WERI-Rb-1 (cell line): ENCODE measurements around the gene LBH.

Source experiments
- DNase-seq: peaks from one replicate; pipeline ENCODE4 v3.0.0-alpha.2; 2020
- H3K27ac ChIP-seq: fragments of 250-450 bp; sonication (Bioruptor Pico); 2 replicates; pipeline ENCODE4 v1.5.1; 2020; ENCODE audit warnings: mild to moderate bottlenecking, moderate library complexity
- H3K27me3 ChIP-seq: fragments of 250-450 bp; sonication (Bioruptor Pico); 2 replicates; pipeline ENCODE4 v1.5.1; 2021; ENCODE audit warnings: mild to moderate bottlenecking, low read depth, moderate library complexity; ENCODE audit not compliant: insufficient read depth, severe bottlenecking
- H3K36me3 ChIP-seq: fragments of 250-450 bp; sonication (Bioruptor Pico); 2 replicates; pipeline ENCODE4 v1.5.1; 2020; ENCODE audit warnings: mild to moderate bottlenecking, moderate library complexity
- H3K4me3 ChIP-seq: 2 replicates; pipeline ENCODE4 v1.5.1; 2011; ENCODE audit warnings: low read depth, mild to moderate bottlenecking, control low read depth, low read length
- H3K9me3 ChIP-seq: fragments of 250-450 bp; sonication (Bioruptor Pico); 2 replicates; pipeline ENCODE4 v1.5.1; 2021; ENCODE audit warnings: mild to moderate bottlenecking, moderate library complexity; ENCODE audit not compliant: severe bottlenecking
- TF ChIP-seq, protein P1 (sequence below): IDR thresholded peaks from 2 replicates; pipeline ENCODE4 v1.5.1; 2011; ENCODE audit warnings: low read depth, mild to moderate bottlenecking, control low read depth, inconsistent platforms, low read length

LBH gene

DNA sequence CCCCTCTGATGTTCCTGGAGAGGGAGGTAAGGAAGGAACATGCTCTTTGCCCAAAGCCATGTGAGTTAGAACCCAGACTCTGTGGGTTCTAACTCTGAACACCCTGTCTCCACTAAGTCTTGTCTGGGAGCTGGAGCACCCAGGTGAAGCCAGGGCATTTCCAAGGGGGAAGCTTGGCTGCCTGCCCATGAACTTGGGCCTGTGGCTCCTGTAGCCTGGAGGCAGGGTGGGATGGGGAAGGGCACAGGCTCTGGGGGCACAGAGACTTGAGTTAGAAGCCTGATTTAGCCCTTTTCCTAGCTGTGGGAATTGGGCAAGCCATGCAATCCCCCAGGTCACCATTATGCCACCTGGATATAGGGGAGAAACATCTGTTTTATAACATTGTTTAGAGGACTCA lies 65.2 kb downstream of the LBH start:
- Histone ChIP-seq H3K9me3 (no peaks in the 10 kb centered on the region), H3K4me3 (no peak overlapping the region), H3K27ac (no peak overlapping the region), H3K36me3 (no peaks in the 10 kb centered on the region), H3K27me3 (no peaks in the 10 kb centered on the region)
- DNase-seq = no peak
- TF ChIP-seq, protein P1, sequence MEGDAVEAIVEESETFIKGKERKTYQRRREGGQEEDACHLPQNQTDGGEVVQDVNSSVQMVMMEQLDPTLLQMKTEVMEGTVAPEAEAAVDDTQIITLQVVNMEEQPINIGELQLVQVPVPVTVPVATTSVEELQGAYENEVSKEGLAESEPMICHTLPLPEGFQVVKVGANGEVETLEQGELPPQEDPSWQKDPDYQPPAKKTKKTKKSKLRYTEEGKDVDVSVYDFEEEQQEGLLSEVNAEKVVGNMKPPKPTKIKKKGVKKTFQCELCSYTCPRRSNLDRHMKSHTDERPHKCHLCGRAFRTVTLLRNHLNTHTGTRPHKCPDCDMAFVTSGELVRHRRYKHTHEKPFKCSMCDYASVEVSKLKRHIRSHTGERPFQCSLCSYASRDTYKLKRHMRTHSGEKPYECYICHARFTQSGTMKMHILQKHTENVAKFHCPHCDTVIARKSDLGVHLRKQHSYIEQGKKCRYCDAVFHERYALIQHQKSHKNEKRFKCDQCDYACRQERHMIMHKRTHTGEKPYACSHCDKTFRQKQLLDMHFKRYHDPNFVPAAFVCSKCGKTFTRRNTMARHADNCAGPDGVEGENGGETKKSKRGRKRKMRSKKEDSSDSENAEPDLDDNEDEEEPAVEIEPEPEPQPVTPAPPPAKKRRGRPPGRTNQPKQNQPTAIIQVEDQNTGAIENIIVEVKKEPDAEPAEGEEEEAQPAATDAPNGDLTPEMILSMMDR = no peak

DNA sequence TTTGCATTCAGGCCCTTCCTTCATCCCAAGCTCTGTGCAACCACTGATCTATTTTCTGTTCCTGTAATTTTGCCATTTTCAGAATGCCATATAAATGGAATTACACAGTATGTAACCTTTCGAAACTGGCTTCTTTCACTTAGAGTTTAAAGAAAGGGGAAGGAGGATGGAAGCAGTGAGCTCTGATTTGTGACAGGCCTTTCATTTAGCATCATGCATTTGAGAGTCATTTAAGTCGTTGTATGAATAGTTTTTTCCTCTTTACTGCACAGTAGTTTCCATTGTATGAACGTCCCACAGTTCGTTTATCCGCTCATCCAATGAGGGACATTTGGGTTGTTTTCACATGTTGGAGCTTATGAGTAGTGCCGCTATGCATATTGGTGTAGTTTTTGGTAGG lies 67.0 kb downstream of the LBH start:
- H3K9me3 ChIP-seq = no peaks in the 10 kb centered on the region
- H3K27ac ChIP-seq = no peak overlapping the region
- H3K36me3 ChIP-seq = no peaks in the 10 kb centered on the region
- H3K27me3 ChIP-seq = no peaks in the 10 kb centered on the region
- no peak for DNase-seq
- TF ChIP-seq, protein P1 = no peak
- H3K4me3 ChIP-seq = no peak overlapping the region

DNA sequence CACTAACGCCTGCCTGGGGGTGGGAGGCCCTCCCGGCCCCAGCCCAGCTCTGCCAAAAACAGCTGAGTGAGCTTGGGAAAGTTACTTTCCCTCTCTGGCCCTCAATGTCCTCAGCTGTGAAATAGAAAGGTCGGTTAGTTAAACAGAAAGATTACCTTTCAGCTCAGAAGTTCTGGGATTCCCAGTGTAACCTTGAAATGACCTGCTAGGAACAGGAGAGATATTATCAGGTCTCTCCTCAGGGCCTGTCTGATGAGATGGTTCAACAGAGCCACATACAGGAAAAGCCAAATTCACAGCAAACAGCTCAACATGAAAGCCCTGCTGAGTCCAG lies 68.8 kb downstream of the LBH start:
- no peak for DNase-seq
- Histone ChIP-seq H3K27ac (no peak overlapping the region), H3K36me3 (no peaks in the 10 kb centered on the region), H3K27me3 (no peaks in the 10 kb centered on the region), H3K9me3 (no peaks in the 10 kb centered on the region), H3K4me3 (no peak overlapping the region)
- TF ChIP-seq, protein P1 = no peak

DNA sequence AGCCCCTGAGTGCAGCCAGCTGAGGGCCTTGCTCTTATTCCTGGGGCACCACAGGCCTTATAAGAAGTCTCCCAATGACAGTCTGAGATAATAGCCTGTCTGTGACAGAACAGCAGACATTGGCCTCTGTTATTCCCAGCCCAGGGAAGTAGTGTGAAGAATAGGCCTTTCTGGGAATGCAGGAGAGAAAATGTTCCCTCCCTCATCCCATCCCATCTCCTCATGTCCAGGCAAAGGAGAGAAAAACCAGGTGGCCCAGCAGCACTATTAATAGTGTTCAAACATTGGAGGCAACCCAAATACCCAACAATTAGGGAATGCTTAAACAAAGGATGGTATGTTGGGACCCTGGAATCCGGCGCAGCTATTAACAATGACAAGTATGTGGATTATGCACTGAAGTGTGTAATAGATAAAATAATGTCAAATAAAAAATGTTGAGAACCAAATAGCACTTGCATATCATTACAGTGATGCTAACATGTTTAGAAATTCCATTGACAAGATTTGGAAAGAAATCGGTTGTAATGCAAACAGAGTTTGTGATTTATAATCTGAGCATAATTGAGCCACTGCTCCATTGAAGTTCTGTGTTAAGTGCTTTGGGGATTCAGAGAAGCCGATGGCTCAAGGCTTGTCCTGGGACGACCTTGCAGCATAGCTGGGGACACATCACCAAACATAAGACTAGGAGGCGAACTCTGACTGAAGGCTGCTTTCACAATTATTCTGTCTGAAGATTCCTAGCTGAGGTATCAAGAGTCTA lies 69.3 kb downstream of the LBH start:
- TF ChIP-seq, protein P1 = no peak
- Histone ChIP-seq H3K4me3 (no peak overlapping the region), H3K9me3 (no peaks in the 10 kb centered on the region), H3K27ac (no peak overlapping the region), H3K27me3 (no peaks in the 10 kb centered on the region), H3K36me3 (no peaks in the 10 kb centered on the region)
- DNase-seq = peak; percentile 57

DNA sequence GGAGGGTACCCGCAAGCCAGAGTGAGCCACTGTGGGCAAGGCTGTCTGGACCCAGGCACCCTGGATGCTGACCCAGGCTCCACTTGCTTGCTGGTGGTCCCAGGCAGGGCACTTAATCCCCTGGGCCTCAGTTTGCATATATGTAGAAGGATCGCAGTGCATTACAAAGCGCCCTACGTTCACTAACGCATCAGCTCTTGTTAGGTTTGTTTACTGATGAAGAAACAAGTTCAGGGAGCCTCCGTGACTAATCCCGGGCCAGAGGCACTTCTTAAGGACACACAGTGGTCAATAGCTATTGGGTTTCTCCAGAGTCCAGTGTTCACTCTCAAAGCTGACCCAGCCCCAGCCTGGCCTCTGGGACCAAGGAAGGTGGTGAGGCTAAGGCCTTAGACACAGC lies 70.2 kb downstream of the LBH start:
- TF ChIP-seq, protein P1 = no peak
- Histone ChIP-seq H3K9me3 (no peaks in the 10 kb centered on the region), H3K27me3 (no peaks in the 10 kb centered on the region), H3K4me3 (no peak overlapping the region), H3K27ac (no peak overlapping the region), H3K36me3 (no peaks in the 10 kb centered on the region)
- DNase-seq = no peak

DNA sequence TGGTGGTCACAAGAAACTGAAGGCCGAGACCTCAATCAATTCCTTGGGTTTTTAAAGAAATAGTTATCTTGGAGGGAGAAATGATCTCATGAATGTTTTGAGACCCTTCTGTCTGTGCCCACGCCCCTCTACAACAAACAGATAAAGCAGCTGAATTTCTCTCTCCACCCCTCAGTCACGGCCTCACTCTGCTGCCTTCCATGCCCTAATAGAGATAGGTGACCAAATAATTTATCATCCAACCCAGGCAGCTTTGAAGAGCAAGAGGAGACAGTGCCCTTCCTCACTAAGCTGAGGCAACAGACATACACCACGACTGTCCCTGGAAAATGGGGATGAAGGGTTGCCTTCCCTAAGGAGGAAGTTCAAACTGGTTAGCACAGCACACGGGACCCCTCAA lies 71.2 kb downstream of the LBH start:
- Histone ChIP-seq H3K9me3 (no peaks in the 10 kb centered on the region), H3K4me3 (no peak overlapping the region), H3K27me3 (no peaks in the 10 kb centered on the region), H3K36me3 (no peaks in the 10 kb centered on the region), H3K27ac (no peak overlapping the region)
- no peak for DNase-seq
- TF ChIP-seq, protein P1 = no peak
